Amniotic stem cell (primary cell): ENCODE measurements around the gene TBCEL.

ENCODE experiments used
- DNase-seq: peaks from one replicate; lab custom pipeline; 2025; lab: John Stamatoyannopoulos, UW

Gene TBCEL

DNA sequence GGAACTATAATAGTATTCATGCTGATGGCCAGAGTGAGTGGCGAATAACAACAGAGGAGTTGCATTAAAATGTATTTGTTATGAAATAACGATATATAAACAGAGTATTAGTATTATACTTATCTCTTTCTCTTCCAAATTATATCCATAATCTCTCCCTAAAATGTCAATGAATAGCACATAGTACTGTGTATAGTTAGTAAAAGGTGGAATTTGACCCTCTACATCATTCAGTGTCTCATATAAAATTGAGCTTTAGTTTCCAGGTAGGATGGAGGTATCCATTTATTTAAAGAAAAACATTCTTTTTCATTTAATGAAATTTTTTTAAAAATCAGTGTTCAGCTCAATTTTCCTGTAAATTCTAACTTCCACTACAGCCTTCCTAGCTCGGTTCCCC, 42.7 kb downstream of the TBCEL start:
- DNase-seq = no peak

- DNase-seq = no peak
Observed at GRCh38 chr11:121067026-121067425, 43.1 kb downstream of the TBCEL start.

DNA sequence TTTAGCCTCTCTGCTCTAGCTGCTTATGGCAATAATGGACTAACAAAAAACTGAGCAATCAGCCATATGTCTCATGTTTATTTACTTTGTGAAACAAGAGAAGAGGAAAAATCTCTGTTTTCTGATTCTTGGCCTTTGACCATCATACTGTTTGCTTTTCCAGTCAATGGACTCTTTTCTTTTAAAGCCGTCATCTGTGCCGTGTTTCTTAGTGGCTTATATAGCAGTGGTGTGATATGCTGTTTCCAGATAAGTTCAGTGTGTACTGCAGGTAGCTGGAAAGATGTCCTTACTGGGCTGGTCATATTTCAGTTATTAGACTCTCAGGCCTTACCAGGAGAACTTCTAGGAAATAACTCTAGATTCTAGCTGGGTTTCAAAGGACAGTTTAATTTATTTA, 43.6 kb downstream of the TBCEL start:
- no peak for DNase-seq

- DNase-seq = no peak
Observed at GRCh38 chr11:121067962-121068647, 44.2 kb downstream of the TBCEL start.

DNA sequence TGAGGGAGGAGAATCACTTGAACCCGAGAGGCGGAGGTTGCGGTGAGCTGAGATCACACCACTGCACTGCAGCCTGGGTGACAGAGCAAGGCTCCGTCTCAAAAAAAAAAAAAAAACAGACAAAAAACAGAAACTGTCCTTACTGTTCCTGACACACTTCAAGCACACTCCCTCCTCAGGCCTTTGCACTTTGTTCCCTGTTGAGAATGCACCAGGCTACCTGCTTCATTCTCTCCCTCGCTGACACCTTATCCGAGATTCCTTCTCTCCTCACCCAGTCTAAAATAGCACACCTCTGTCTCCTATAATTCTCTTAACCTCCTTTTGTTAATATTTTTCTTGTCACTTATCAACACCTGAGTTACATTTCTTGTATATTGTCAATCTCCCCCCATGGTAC, 44.9 kb downstream of the TBCEL start:
- no peak for DNase-seq

DNA sequence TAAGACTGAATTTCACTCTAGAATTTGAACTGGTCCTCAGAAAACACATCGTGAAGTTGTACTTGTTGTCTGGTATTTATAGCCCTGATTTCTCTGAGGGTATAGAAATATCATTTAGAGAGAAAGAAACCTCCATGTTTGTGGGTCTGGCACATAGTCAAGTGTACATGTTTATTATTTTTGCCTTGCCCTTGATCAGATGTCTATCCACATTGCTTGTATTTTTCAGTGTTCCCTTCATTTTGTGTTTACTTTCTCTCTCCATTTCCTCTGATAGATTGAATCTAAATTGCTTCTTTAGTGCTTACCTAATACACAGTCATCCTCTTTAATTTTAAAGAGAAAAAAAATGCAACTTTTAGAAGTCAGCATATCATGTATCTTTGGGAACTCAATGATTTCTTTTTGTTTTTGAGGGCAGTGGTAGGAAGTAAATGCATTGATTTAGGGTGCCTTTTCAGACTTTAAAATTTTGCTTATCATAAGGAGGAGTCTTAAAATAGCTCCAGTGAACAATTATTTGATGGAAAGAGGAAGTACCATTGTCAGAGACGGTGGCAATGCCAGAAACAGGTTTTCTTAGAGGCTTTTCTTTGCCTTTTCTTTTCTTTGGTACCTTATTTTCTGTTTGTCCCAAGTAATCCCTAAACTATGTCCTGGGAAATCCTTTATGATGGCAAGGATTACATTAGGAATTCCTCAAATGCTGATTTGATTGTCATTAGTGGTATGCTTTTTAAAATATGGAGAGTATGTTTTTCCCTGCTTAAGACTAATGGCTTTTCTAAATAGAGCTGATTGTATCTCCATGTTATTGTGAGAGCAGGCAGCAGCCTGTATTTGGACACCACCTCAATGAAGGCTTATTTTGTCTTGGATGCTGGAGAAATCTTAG, 47.3 kb downstream of the TBCEL start:
- no peak for DNase-seq

DNA sequence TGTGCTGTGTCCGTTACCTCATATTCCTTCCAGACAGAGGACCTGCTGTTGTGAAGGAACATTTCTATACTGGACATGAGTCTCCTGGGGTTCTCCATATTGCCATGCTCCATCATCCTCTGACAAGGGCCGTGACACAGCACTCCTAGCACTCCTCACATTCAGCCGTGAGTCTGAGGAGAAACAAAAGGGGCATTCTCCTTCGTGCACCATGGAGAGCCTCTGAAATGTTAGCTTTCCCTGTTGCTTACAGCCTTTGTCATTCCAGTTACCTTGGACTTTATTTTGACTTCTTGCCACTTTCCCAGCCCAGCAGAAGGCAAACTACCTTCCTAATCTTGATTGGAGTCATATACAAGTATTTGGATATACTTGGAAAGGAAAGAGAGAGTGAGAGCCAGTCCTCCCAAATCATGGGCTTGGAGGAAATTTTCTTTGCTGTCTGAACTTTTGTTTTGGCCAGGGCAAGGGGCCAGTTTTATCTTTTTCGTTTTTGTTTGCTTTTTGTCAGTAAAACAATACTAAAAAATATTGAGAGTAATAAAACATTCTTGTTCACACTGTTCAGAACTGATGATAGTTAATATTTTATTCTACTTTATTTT, 48.0 kb downstream of the TBCEL start:
- DNase-seq = no peak

DNA sequence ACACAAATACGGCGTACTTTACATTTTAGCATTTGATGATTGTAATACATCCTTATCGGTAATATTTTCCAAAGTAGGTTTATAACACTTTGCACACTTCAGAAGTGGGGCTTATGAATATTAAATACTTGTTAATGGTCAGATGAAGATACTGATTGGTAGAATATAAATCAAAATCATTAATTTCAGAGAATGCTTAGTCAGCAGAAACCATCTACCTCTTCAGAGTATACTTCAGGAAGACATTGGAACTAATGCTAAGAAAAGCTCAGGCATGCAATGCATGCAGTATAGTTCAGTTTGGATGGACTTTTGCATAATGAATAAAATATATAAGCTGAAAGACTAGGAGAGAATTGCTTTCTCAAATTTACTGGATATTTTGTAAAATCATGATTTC, 57.4 kb downstream of the TBCEL start:
- no peak for DNase-seq

- no peak for DNase-seq
Observed at GRCh38 chr11:121082219-121082618, 58.3 kb downstream of the TBCEL start.

GRCh38 chr11:121082670-121083069, 58.8 kb downstream of the TBCEL start:
- DNase-seq = no peak

DNA sequence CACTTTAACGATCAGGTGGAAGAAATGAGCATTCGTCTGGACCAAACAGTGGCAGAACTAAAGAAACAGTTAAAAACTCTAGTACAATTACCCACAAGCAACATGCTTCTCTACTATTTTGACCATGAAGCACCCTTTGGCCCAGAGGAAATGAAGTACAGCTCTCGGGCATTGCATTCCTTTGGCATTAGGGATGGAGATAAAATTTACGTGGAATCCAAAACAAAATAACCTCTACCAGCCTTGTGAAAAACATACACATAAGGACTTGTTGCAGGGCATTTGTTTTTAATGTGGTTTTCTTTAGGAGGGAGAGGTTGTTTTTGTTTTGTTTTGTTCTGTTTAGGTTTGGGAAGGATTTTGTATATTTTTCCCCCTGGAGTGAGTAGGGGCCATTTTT, 63.0 kb downstream of the TBCEL start:
- no peak for DNase-seq

DNA sequence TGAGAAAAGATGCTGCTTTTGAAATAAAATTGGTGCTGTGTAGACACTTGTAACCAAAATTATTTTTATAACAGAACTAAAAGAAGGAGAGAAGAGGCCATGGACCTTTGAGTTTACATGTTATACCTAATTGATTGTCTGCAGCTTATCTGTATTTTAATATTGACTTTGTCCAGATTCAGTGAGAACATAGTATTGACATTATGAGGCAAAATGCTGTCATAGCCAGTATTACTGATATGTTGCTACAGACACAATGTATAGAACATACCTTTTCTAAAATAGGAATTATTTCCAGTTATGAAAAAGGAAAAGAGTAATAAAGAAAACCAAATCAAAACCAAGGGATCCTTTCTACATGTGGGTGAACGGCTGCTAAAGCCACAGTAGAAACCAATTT, 65.7 kb downstream of the TBCEL start:
- no peak for DNase-seq

DNA sequence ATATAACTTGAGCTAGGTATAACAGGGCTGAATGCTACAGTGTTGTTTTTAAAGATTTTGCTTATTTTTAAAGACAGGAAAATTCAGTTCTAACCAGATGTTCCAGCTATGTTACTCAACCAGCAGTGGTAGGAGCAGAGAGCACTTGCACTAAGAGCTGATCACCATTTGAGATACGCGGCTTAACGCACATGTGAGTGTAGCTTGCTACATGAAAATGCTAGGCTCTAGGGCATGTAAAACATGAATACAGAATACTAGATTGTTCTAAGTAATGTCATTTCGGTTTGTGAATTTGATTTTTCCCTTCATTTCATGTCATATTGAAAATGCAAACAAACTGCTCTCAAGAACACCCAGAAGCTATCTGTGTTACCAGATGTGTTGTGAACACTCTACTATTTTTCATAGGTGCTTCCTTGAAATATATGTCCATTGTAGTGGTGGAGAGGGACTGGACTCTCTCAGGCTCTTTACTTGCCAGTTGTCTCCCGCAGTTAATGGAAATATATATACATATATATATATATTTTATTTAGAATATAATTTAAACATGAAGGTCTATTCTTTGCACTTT, 66.3 kb downstream of the TBCEL start:
- no peak for DNase-seq

DNA sequence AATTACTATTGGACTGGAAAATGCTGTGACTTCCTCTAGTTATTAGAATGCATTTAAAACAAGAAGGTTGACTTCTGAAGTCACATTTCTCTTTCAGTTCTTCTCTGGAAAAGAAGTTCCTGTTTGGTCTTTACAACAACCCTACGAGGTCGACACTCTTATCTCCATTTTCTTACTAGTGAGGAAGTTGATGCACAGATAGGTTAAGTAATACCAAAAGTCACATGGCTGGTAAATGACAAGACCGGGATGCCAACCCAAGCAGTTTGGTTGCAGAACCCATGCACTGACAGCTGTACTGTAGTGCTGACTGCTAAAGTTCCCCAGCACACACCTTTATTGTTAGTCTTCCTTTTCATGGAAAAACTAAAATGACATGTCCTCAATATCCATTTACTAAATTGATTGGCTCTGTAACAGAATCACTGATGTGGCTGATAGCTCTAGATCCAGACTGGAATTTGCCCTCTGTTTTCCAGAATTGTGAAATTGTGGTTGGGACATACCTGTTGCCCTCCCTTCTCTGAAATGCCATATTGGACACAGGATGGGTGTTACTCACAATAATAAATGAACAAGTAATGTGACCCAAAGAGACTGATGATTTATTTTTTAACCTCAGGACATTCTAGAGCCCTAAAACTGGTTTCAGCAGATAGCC, 67.7 kb downstream of the TBCEL start:
- DNase-seq = no peak

GRCh38 chr11:121095561-121095960, 71.7 kb downstream of the TBCEL start:
- DNase-seq = no peak

DNA sequence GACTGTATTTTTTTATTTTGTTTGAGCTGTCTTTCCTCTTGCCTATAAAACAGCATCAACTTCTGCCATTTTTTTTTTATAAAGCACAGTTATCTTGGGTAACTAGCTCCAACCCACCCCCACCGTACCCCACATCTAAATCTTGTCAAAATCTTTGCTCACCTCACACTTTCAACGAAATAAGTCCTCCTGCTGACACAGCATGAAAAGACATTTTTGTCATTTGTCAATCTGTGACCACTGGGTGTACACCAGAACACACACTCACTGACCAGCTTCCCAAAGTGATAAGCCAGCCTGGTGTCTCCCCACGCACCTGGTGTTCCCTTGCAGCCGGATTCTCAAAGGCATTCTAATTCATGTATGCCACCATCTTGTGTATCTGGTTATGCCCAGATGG, 75.5 kb downstream of the TBCEL start:
- DNase-seq = no peak

DNA sequence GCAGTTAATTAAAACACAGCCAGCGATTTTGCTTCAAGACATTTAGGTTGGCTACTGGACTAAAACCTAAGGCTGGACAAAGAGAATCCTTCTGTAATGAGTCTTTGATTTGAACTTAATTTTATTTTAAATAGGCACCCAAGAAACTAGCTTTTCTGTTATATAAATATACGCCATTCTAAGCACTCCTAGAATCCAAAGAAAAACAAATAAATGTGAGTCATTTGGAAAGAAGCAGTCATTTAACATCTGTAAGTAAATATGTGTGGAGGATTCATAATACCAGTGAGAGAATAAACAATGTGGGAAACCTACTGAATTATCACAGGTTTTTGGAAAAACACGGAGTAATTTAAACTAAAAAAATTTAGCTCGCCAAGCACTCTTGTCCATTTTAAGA, 76.0 kb downstream of the TBCEL start:
- DNase-seq = no peak

GRCh38 chr11:121100943-121101342, 77.0 kb downstream of the TBCEL start, which contains the start of gene TECTA:
TECTA (plus strand) TSS chr11:121101243; CDS start chr11:121102666, 1,423 bp downstream.
- DNase-seq = no peak

DNA sequence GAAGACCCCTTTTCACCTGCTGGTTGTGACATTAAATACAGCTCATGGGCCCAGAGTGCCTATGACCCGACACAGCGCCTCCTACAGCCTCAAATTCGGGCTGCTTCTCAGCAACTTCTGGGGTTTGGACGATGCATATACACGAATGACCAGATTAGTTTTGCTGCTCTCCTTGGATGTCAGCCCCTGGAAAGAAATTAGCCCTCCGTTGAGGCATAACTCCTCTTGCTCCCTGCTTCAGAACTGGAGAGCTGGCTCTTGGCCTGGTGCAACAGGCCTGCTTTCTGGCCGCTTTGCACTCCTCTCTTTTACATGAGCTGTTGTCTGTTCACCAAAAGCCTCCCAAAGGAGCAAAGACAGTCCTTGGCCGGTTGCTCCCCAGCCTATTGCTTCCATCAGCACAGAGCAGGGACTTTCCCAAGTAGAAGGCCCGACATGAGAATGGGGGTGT, 80.4 kb downstream of the TBCEL start:
- DNase-seq = no peak

GRCh38 chr11:121105063-121105480, 81.2 kb downstream of the TBCEL start:
- DNase-seq = no peak

GRCh38 chr11:121105481-121106195, 81.7 kb downstream of the TBCEL start:
- DNase-seq = no peak
